Endothelial cell of umbilical vein (primary cell): ENCODE data around the gene TNS1. TPM values are rescaled to one million over a fixed set of nuclear protein-coding genes. Genes with fewer than 3 reads are reported as not detected.
A peak's percentile ranks its signal among the peaks of the same experiment; 100 is the strongest.

Source experiments
- BruUV-seq: library from RNA; stranded (reverse); fragments of 400-500 nt; replicated peaks from 2 replicates; lab custom pipeline; 2021; lab: Mats Ljungman, UMichigan
- CTCF ChIA-PET: fragments of 300-600, 350-600 bp; sonication (Branson Sonifier 250); formaldehyde crosslinking; loops from one replicate; lab custom pipeline; 2021; ENCODE audit warnings: antibody characterized with exemption, inconsistent platforms; lab: Charles Lee
- POLR2A ChIA-PET: fragments of 300-600, 350-600 bp; sonication (Branson Sonifier 250); formaldehyde crosslinking; loops from one replicate; lab custom pipeline; 2021; ENCODE audit warnings: antibody characterized with exemption, inconsistent platforms; lab: Charles Lee
- DNase-seq: peaks from one replicate; pipeline ENCODE4 v3.0.0-alpha.2; 2011; ENCODE audit warnings: low read depth, low spot score
- FAIRE-seq: peaks from 2 replicates; lab custom pipeline; 2011; peaks lifted over from hg19 to GRCh38; lab: Jason Lieb, UNC
- H2AFZ ChIP-seq: 2 replicates; pipeline ENCODE4 v1.6.0; 2012; ENCODE audit warnings: low read depth, low read length, control low read depth, inconsistent platforms
- H3K27ac ChIP-seq: 2 replicates; pipeline ENCODE4 v1.5.1; 2011; ENCODE audit warnings: low read depth, mild to moderate bottlenecking, control low read depth, low read length, moderate library complexity; ENCODE audit not compliant: insufficient read depth
- H3K27me3 ChIP-seq, 2 experiments: 2 replicates each; pipeline versions ENCODE4 v1.6.0 to v1.6.1; 2011; ENCODE audit warnings: low read length in 2 of 2, mixed read lengths in 1 of 2; ENCODE audit not compliant: control insufficient read depth in 2 of 2, insufficient read depth in 2 of 2
- H3K36me3 ChIP-seq, 2 experiments: 2 replicates in 1 of 2; 3 replicates in 1 of 2; pipeline ENCODE4 v1.5.1; 2011; ENCODE audit warnings: low read length in 2 of 2, mild to moderate bottlenecking in 1 of 2, moderate library complexity in 1 of 2; ENCODE audit not compliant: control insufficient read depth in 2 of 2, insufficient read depth in 2 of 2; ENCODE audit errors: extremely low read depth in 1 of 2
- H3K4me1 ChIP-seq: 3 replicates; pipeline ENCODE4 v1.5.1; 2011; ENCODE audit warnings: mild to moderate bottlenecking, low read length; ENCODE audit not compliant: control insufficient read depth, insufficient read depth; ENCODE audit errors: extremely low read depth
- H3K4me2 ChIP-seq: 2 replicates; pipeline ENCODE4 v1.6.1; 2011; ENCODE audit warnings: low read length, control low read depth, mixed read lengths; ENCODE audit not compliant: insufficient read depth
- H3K4me3 ChIP-seq, 3 experiments: fragments of 200-600 bp in 1 of 3; sonication (generic), shearing (Covaris generic) in 1 of 3; replicated peaks in 1 of 3; 2 replicates each; pipeline ENCODE4 v1.5.1; 2011 to 2016; ENCODE audit warnings: control low read depth in 3 of 3, low read length in 3 of 3, mild to moderate bottlenecking in 2 of 3, inconsistent platforms in 1 of 3, low read depth in 1 of 3, moderate library complexity in 1 of 3; ENCODE audit not compliant: insufficient read depth in 1 of 3
- H3K79me2 ChIP-seq: 2 replicates; pipeline ENCODE4 v1.6.0; 2012; ENCODE audit warnings: low read length, inconsistent platforms; ENCODE audit not compliant: control insufficient read depth, insufficient read depth
- H3K9ac ChIP-seq: replicated peaks from 2 replicates; pipeline ENCODE3; 2011; ENCODE audit warnings: low read length, control low read depth; ENCODE audit not compliant: insufficient read depth; ENCODE audit errors: extremely low read depth
- H3K9me1 ChIP-seq: replicated peaks from 3 replicates; pipeline ENCODE4 v1.6.0; 2011; ENCODE audit warnings: mild to moderate bottlenecking, low read length; ENCODE audit not compliant: control insufficient read depth, insufficient read depth; ENCODE audit errors: extremely low read depth
- H3K9me3 ChIP-seq: replicated peaks from 2 replicates; pipeline ENCODE4 v1.5.1; 2012; ENCODE audit warnings: low read length, inconsistent platforms; ENCODE audit not compliant: control insufficient read depth, insufficient read depth
- H4K20me1 ChIP-seq: replicated peaks from 2 replicates; pipeline ENCODE3; 2011; ENCODE audit warnings: mild to moderate bottlenecking, low read length; ENCODE audit not compliant: control insufficient read depth, insufficient read depth; ENCODE audit errors: extremely low read depth
- EZH2 ChIP-seq: IDR thresholded peaks from 2 replicates; pipeline ENCODE4 v1.6.1; 2012; ENCODE audit warnings: borderline replicate concordance, low read depth, mild to moderate bottlenecking, moderate library complexity, low read length, inconsistent platforms; ENCODE audit not compliant: severe bottlenecking
- FOS ChIP-seq: IDR thresholded peaks from 2 replicates; pipeline ENCODE4 v1.6.1; 2011; ENCODE audit warnings: mild to moderate bottlenecking, low read length, moderate library complexity, borderline replicate concordance; ENCODE audit not compliant: insufficient read depth
- GATA2 ChIP-seq: IDR thresholded peaks from 2 replicates; pipeline ENCODE4 v1.7.0; 2011; ENCODE audit warnings: low read depth, mild to moderate bottlenecking, moderate library complexity, mixed read lengths, low read length; ENCODE audit not compliant: insufficient read length, insufficient read depth
- JUN ChIP-seq: IDR thresholded peaks from 2 replicates; pipeline ENCODE4 v1.6.1; 2011; ENCODE audit warnings: borderline replicate concordance, low read depth; ENCODE audit not compliant: insufficient read length, insufficient read depth
- MYC ChIP-seq: IDR thresholded peaks from one replicate; pipeline ENCODE4 v1.6.1; 2011; ENCODE audit warnings: mild to moderate bottlenecking, low read depth, low read length
- POLR2A ChIP-seq: IDR thresholded peaks from 2 replicates; pipeline ENCODE4 v1.6.1; 2012; ENCODE audit warnings: low read depth, mild to moderate bottlenecking, control low read depth, low read length
- POLR2AphosphoS5 ChIP-seq: IDR thresholded peaks from 2 replicates; pipeline ENCODE4 v1.6.1; 2012; ENCODE audit warnings: low read depth, mild to moderate bottlenecking, control low read depth, low read length, moderate library complexity; ENCODE audit not compliant: insufficient read depth
- dilution Hi-C: fragments of 300-500 bp; cut with MboI; formaldehyde crosslinking; loops from one replicate; pipeline ENCODE4 v1.15.0; 2019; ENCODE audit warnings: low sequenced_read_pairs; ENCODE audit not compliant: extremely low pct_ligation_motif_present
- intact Hi-C: fragments of 100-400 bp; cut with micrococcal nuclease; formaldehyde crosslinking; loops from one replicate; pipeline ENCODE4 v1.10.0; 2022
- polyA plus RNA-seq, 4 experiments: library from polyadenylated mRNA; depleted of rRNA in 3 of 4; stranded (reverse) in 3 of 4; unstranded in 1 of 4; fragments of >200 nt; gene quantifications; 2 replicates each; pipeline versions ENCODE4 v1.2.1 to v1.2.3, GENCODE V29; 2011 to 2012; ENCODE audit warnings: missing spikeins in 1 of 4
- total RNA-seq: library from RNA; stranded (reverse); gene quantifications from 2 replicates; pipeline ENCODE4 v1.2.3, GENCODE V29; 2021
- TF ChIP-seq, protein P1 (sequence below), 2 donors: IDR thresholded peaks; 1 replicate in 1 of 2; 2 replicates in 1 of 2; pipeline ENCODE4 v1.5.1; 2011; ENCODE audit warnings: low read length in 2 of 2, mild to moderate bottlenecking in 2 of 2, moderate library complexity in 2 of 2, control low read depth in 1 of 2, inconsistent platforms in 1 of 2, low read depth in 1 of 2; ENCODE audit not compliant: insufficient read depth in 1 of 2; ENCODE audit errors: extremely low read depth in 1 of 2
- TF ChIP-seq, protein P2 (sequence below): IDR thresholded peaks from 2 replicates; pipeline ENCODE4 v1.6.1; 2011; ENCODE audit not compliant: insufficient read depth, insufficient read length

TNS1 gene
- total and polyA plus RNA-seq, 2 donors (not counting 3 experiments of a cell fraction or from before 2014, with no cell fraction given): 11.0 to 52.1 TPM

DNA sequence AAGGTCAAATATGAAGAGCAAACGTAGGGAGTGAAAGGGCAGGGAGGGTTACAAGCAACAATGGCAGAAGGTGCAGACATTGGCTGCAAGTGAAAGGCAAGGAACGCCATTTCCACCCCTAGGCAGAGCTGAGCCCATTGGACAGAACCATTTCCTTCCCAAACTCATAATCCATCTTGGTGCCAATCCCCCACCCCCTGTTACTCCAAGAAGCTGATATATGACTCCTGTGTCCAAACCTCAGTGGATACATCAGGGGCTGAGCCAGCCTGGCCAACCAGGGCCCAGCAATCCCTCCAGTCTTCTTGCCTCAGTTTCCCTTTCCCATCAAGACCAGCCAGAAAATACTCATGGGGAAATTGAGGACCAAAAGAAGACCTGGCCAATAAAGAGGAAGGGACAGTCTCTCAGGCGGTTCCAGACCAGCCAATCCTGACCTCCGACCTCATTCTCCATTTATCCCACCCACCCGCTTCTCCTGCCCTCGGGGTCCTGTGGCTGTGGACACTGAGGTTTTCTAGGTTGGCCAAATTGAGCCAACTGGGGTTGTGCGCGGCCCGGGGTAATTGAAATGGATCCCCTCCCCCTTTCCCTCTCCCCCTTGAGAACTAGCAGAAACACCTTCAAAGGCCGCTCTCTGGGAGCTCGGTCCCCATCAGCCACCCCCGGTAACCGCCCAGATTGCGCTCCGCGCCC is 24.8 kb downstream of the TNS1 start:
- no TSS peak for BruUV-seq
- H3K27me3 ChIP-seq: no peaks in the 10 kb centered on the region
- TF ChIP-seq, protein P1, sequence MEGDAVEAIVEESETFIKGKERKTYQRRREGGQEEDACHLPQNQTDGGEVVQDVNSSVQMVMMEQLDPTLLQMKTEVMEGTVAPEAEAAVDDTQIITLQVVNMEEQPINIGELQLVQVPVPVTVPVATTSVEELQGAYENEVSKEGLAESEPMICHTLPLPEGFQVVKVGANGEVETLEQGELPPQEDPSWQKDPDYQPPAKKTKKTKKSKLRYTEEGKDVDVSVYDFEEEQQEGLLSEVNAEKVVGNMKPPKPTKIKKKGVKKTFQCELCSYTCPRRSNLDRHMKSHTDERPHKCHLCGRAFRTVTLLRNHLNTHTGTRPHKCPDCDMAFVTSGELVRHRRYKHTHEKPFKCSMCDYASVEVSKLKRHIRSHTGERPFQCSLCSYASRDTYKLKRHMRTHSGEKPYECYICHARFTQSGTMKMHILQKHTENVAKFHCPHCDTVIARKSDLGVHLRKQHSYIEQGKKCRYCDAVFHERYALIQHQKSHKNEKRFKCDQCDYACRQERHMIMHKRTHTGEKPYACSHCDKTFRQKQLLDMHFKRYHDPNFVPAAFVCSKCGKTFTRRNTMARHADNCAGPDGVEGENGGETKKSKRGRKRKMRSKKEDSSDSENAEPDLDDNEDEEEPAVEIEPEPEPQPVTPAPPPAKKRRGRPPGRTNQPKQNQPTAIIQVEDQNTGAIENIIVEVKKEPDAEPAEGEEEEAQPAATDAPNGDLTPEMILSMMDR (IDR thresholded peaks at IDR 0.05; ENCODE audit: extremely low read depth in 1 of 2, insufficient read depth in 1 of 2, low read depth in 1 of 2, low read length in 2 of 2): no peak
- TF ChIP-seq MYC (no peak), EZH2 (no peak), POLR2A (no peak), JUN (no peak), POLR2AphosphoS5 (no peak), GATA2 (no peak), FOS (no peak)
- TF ChIP-seq, protein P2, sequence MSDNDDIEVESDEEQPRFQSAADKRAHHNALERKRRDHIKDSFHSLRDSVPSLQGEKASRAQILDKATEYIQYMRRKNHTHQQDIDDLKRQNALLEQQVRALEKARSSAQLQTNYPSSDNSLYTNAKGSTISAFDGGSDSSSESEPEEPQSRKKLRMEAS: no peak
- H4K20me1 ChIP-seq: no peaks in the 10 kb centered on the region
- peak overlapping the region; percentile 13 for H3K4me2 ChIP-seq
- DNase-seq (no peak), FAIRE-seq (no peak)
- dilution Hi-C loops: no loop called here
- no peak overlapping the region for H3K9ac ChIP-seq
- no peaks in the 10 kb centered on the region for H3K9me3 ChIP-seq
- peaks cover 11% of the 10 kb centered on the region for H3K4me1 ChIP-seq
- POLR2A ChIA-PET: no interaction called here
- intact Hi-C loops: no loop called here
- no peak overlapping the region for H2AFZ ChIP-seq
- no peaks in the 10 kb centered on the region for H3K36me3 ChIP-seq
- H3K9me1 ChIP-seq: no peaks in the 10 kb centered on the region
- no peaks in the 10 kb centered on the region for H3K79me2 ChIP-seq
- no peak overlapping the region for H3K27ac ChIP-seq
- CTCF ChIA-PET: interaction anchor here (1.2 to 1.4 kb wide), 3 partner anchors 9 to 192 kb away, joined by 3 to 5 read pairs (median 3); no protein-coding TSS in a partner anchor
- H3K4me3 ChIP-seq: peak overlapping the region in 2 of 3 experiments; percentile 21 to 55
